ENCODE data around the gene DYRK1A.

Gene DYRK1A

DNA sequence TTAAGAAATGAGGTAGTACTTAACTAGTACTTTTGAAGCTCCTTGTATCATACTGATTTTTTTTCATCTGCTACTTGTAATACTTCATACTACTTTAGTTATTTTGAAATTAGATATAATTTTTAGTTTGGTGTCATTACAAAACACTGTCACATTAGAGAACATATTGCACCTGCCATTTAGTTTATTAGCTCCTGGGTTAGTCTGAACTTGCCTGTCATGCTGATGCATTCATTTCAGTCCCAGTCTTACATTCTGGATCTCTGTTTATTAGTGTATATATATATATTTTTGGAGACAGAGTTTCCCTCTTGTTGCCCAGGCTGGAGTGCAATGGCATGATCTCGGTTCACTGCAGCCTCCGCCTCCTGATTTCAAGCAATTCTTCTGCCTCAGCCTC lies 50.3 kb downstream of the DYRK1A start:
- no peak overlapping the region for H3K4me3 ChIP-seq (replicated peaks; ENCODE audit: low read depth, low read length)
- no peak for DNase-seq (ENCODE audit: low read depth)
- TF ChIP-seq, protein P1, sequence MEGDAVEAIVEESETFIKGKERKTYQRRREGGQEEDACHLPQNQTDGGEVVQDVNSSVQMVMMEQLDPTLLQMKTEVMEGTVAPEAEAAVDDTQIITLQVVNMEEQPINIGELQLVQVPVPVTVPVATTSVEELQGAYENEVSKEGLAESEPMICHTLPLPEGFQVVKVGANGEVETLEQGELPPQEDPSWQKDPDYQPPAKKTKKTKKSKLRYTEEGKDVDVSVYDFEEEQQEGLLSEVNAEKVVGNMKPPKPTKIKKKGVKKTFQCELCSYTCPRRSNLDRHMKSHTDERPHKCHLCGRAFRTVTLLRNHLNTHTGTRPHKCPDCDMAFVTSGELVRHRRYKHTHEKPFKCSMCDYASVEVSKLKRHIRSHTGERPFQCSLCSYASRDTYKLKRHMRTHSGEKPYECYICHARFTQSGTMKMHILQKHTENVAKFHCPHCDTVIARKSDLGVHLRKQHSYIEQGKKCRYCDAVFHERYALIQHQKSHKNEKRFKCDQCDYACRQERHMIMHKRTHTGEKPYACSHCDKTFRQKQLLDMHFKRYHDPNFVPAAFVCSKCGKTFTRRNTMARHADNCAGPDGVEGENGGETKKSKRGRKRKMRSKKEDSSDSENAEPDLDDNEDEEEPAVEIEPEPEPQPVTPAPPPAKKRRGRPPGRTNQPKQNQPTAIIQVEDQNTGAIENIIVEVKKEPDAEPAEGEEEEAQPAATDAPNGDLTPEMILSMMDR (IDR thresholded peaks at IDR 0.05; ENCODE audit: low read length, missing control alignments), result no peak

DNA sequence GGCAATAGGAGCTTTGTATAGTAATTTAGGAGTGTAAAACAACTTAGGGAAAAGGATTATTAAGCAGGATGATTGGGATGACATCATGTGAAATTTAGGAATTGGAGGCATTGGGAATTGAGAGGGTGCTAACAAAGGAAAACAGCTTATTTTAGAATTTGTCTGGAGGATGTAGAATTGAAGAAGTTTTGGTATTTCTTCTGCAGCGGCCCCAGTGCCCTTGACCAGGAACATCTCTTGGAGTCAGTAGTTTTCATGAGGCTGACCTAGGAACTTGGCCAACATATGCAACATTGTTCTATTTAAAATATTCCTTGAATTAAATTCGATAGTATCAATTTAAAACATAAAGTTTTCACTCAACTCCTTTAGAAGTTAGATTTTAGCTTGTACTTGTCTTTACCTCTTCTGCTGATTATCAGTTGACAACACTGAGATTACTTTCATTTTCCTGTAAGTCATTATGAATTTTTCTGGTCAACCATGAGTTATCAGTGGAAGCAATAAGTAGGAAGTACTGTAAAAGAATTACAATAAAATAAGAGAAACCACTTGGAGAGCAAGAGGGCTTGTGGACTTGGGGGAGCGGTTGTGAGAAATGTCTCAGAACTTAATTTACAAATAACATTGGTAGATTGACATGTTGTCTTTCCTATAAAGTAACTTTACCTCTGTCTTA lies 52.8 kb downstream of the DYRK1A start:
- TF ChIP-seq, protein P1 (IDR thresholded peaks at IDR 0.05; ENCODE audit: low read length, missing control alignments), result no peak
- H3K4me3 ChIP-seq (replicated peaks; ENCODE audit: low read depth, low read length), result no peak overlapping the region

DNA sequence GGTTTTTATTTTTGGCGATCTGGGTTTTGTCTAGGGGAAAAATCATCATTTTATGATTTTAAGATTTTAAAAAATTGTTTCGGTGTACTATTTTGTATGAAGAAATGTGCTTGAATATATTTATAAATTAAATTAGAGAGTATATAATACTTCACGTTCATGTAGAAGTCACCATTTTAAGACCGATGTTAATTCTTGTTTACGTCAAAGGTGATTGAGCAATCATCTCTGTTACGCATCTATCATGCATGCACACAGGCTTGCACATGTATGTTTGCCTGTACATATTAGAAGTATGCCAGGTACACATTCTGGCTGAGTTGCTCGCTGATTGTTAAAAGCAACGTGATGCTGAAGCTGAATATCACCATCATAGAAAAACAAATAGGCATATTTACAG lies 54.7 kb downstream of the DYRK1A start:
- DNase-seq (ENCODE audit: low read depth), result no peak

More for the DNA sequence above, 52.8 kb downstream of the DYRK1A start:
- no peak for DNase-seq (ENCODE audit: low read depth)

DNA sequence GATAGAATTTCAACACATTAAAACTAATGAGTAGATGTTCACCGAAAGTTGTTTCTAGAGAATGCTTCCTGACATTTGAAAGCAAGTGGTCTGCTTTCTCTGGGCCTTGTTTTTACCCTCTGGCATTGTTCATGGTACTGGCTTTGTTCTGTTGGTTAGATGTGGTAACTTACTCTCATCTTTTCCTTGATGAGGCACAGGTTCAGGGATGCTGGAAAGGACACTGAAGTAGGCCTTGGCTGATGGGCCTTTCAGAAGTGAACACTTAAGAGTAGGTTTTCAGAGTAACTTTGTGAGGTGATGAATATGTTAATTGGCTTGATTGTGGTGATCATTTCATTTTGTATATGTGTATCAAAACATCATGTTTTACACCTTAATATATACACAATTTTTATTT lies 55.8 kb downstream of the DYRK1A start:
- TF ChIP-seq, protein P1 (IDR thresholded peaks at IDR 0.05; ENCODE audit: low read length, missing control alignments), result no peak
- H3K4me3 ChIP-seq (replicated peaks; ENCODE audit: low read depth, low read length), result no peak overlapping the region
- DNase-seq (ENCODE audit: low read depth), result no peak

More for the DNA sequence above, 54.7 kb downstream of the DYRK1A start:
- no peak overlapping the region for H3K4me3 ChIP-seq (replicated peaks; ENCODE audit: low read depth, low read length)
- TF ChIP-seq, protein P1 (IDR thresholded peaks at IDR 0.05; ENCODE audit: low read length, missing control alignments), result no peak

DNA sequence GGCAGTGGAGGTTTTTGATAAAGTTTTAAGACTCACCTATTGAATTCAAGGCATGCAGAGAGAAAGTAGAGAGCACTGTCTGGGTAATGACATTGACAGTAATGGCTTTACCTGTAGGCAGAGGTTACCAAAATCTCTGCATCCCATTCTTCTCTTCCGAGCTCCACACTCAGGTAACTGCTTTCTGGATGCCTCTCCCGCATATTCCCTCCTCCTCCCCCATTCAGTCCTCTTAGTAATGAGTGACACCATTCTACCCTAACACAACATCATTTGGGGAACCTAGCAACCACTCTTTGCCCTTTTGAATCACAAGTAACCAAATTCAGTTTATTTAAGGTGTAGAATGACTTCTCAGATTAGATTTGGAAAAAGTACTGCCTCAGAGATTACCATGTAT lies 56.5 kb downstream of the DYRK1A start:
- H3K4me3 ChIP-seq (replicated peaks; ENCODE audit: low read depth, low read length), result no peak overlapping the region
- DNase-seq (ENCODE audit: low read depth), result no peak
- TF ChIP-seq, protein P1 (IDR thresholded peaks at IDR 0.05; ENCODE audit: low read length, missing control alignments), result no peak

DNA sequence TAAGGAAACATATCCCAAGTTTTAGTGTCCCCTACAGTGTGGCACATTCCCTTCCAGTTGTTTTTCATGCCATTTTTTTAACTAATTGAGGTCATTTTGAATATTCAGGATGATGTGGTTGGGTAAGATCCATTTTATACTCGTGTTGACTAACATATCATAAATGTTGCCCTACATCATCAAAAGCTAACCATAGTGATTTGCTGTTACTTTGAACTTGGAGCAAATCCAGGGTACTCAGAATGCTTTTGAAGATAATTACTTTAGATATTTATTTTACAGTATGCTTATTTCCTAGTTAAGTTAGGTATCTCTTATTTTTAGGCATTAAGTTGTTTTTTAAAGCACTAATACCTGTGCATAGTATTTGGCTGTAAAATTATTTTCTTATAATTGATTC lies 57.8 kb downstream of the DYRK1A start:
- TF ChIP-seq, protein P1 (IDR thresholded peaks at IDR 0.05; ENCODE audit: low read length, missing control alignments), result no peak
- no peak overlapping the region for H3K4me3 ChIP-seq (replicated peaks; ENCODE audit: low read depth, low read length)
- no peak for DNase-seq (ENCODE audit: low read depth)

DNA sequence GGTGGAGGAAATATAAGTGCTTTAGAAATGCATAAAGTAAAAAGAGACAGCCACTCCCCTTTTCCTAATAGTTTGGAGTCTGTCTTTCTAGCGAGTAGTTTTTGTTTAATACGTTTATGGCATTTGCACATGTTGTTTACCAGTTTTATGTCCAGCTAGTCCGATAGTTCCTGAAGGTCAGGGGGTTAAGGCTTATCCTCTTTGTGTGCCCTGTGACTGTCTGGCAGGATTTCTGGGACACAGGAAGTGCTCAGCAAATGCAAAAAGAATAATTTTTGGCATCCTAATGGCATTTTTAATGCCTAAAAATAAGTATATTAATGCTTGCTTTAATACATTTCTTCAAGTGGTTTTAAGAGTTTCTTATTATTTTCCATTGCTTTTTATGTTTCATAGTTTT lies 58.4 kb downstream of the DYRK1A start:
- no peak overlapping the region for H3K4me3 ChIP-seq (replicated peaks; ENCODE audit: low read depth, low read length)
- TF ChIP-seq, protein P1 (IDR thresholded peaks at IDR 0.05; ENCODE audit: low read length, missing control alignments), result no peak
- DNase-seq (ENCODE audit: low read depth), result no peak
